Measurements from ENCODE around the gene PKP3. TPM values are rescaled to one million over a fixed set of nuclear protein-coding genes. Genes with fewer than 3 reads are reported as not detected.

PKP3 gene
- polyA plus RNA-seq, 1 of the 3 experiments (the other 2 are of a cell fraction), result 1.4 TPM

DNA sequence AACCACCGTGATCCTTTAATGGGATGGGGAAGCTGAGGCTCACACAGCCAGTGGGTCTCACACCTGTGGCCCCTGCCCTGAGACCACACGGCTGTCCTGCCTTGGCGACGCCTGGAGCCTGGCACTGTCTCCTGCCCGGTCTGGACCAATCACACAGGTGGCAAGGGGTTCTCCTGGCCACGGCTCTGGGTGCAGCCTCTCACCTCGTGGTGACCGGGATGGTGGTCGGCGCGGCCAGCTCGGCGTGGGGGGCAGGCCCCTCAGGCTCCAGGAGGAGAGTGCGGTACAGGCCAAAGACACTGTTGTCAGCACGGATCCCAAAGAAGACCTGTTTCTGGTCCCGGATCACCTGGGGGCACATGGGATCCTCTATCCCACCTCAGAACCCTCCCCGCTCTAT is 39.1 kb downstream of the PKP3 start:
- H3K9me3 ChIP-seq, result no peaks in the 10 kb centered on the region
- no peaks in the 10 kb centered on the region for H4K20me1 ChIP-seq (ENCODE audit: insufficient read depth)
- no peak overlapping the region for H3K4me2 ChIP-seq
- peaks cover 12% of the 10 kb centered on the region; the same call in 1 of the 2 replicates for H3K27me3 ChIP-seq (ENCODE audit: insufficient read depth)
- no peaks in the 10 kb centered on the region for H3K9me2 ChIP-seq
- H3K4me3 ChIP-seq (ENCODE audit: low read depth in 2 of 2, low read length in 1 of 2), result no peak overlapping the region
- no peak overlapping the region for H2AFZ ChIP-seq (ENCODE audit: low read depth)
- no peak for DNase-seq
- CTCF ChIA-PET, result interaction anchor here (1.5 kb wide), 1 partner anchor 15 kb away, joined by 5 read pairs; no protein-coding TSS in a partner anchor
- 100% methylated on average over 2 of the region's 17 CpGs for WGBS (ENCODE audit: low lambda C conversion rate)
- H3F3A ChIP-seq (replicated peaks; ENCODE audit: insufficient read depth), result no peaks in the 10 kb centered on the region
- TF ChIP-seq FOSL2 (IDR thresholded peaks at IDR 0.05; ENCODE audit: borderline replicate concordance, low read depth) (no peak), RXRA (IDR thresholded peaks at IDR 0.05; ENCODE audit: borderline replicate concordance, low read depth) (no peak), NFIC (IDR thresholded peaks at IDR 0.05; ENCODE audit: borderline replicate concordance) (no peak), TAF1 (IDR thresholded peaks at IDR 0.05; ENCODE audit: borderline replicate concordance, low read depth, low read length) (no peak), GABPA (IDR thresholded peaks at IDR 0.05; ENCODE audit: low read depth) (no peak), EP300 (IDR thresholded peaks at IDR 0.05; ENCODE audit: borderline replicate concordance in 1 of 2, low read depth in 1 of 2, low read length in 1 of 2) (no peak), FOXJ3 (CRISPR knock-in tag; IDR thresholded peaks at IDR 0.05) (no peak), TCF12 (IDR thresholded peaks at IDR 0.05) (no peak), RCOR1 (IDR thresholded peaks at IDR 0.05; ENCODE audit: low read length) (no peak), GATA2 (CRISPR knock-in tag; IDR thresholded peaks at IDR 0.05) (no peak), MEF2A (IDR thresholded peaks at IDR 0.05; ENCODE audit: borderline replicate concordance, low read depth) (no peak), NRF1 (IDR thresholded peaks at IDR 0.05; ENCODE audit: low read depth, low read length) (no peak)
- TF ChIP-seq, protein P1, sequence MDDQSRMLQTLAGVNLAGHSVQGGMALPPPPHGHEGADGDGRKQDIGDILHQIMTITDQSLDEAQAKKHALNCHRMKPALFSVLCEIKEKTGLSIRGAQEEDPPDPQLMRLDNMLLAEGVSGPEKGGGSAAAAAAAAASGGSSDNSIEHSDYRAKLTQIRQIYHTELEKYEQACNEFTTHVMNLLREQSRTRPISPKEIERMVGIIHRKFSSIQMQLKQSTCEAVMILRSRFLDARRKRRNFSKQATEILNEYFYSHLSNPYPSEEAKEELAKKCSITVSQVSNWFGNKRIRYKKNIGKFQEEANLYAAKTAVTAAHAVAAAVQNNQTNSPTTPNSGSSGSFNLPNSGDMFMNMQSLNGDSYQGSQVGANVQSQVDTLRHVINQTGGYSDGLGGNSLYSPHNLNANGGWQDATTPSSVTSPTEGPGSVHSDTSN (IDR thresholded peaks at IDR 0.05), result no peak
- TF ChIP-seq, protein P2, sequence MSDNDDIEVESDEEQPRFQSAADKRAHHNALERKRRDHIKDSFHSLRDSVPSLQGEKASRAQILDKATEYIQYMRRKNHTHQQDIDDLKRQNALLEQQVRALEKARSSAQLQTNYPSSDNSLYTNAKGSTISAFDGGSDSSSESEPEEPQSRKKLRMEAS (IDR thresholded peaks at IDR 0.05; ENCODE audit: low read depth), result no peak
- TF ChIP-seq, protein P3, sequence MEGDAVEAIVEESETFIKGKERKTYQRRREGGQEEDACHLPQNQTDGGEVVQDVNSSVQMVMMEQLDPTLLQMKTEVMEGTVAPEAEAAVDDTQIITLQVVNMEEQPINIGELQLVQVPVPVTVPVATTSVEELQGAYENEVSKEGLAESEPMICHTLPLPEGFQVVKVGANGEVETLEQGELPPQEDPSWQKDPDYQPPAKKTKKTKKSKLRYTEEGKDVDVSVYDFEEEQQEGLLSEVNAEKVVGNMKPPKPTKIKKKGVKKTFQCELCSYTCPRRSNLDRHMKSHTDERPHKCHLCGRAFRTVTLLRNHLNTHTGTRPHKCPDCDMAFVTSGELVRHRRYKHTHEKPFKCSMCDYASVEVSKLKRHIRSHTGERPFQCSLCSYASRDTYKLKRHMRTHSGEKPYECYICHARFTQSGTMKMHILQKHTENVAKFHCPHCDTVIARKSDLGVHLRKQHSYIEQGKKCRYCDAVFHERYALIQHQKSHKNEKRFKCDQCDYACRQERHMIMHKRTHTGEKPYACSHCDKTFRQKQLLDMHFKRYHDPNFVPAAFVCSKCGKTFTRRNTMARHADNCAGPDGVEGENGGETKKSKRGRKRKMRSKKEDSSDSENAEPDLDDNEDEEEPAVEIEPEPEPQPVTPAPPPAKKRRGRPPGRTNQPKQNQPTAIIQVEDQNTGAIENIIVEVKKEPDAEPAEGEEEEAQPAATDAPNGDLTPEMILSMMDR (IDR thresholded peaks at IDR 0.05), result no peak
- TF ChIP-seq, protein P4, sequence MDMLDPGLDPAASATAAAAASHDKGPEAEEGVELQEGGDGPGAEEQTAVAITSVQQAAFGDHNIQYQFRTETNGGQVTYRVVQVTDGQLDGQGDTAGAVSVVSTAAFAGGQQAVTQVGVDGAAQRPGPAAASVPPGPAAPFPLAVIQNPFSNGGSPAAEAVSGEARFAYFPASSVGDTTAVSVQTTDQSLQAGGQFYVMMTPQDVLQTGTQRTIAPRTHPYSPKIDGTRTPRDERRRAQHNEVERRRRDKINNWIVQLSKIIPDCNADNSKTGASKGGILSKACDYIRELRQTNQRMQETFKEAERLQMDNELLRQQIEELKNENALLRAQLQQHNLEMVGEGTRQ (IDR thresholded peaks at IDR 0.05; ENCODE audit: borderline replicate concordance, low read depth, low read length), result no peak
- TF ChIP-seq, protein P5, sequence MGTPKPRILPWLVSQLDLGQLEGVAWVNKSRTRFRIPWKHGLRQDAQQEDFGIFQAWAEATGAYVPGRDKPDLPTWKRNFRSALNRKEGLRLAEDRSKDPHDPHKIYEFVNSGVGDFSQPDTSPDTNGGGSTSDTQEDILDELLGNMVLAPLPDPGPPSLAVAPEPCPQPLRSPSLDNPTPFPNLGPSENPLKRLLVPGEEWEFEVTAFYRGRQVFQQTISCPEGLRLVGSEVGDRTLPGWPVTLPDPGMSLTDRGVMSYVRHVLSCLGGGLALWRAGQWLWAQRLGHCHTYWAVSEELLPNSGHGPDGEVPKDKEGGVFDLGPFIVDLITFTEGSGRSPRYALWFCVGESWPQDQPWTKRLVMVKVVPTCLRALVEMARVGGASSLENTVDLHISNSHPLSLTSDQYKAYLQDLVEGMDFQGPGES (IDR thresholded peaks at IDR 0.05; ENCODE audit: low read depth, low read length), result no peak
- no peak overlapping the region for H3K9ac ChIP-seq
- POLR2A ChIA-PET, result no interaction called here
- H3K27ac ChIP-seq (ENCODE audit: low read depth in 2 of 2, low read length in 1 of 2), result no peak overlapping the region
- no peaks in the 10 kb centered on the region for H3K79me2 ChIP-seq (ENCODE audit: insufficient read depth)
- H3K36me3 ChIP-seq (replicated peaks in 1 of 2; ENCODE audit: control insufficient read depth in 1 of 2, insufficient read depth in 2 of 2, low read length in 1 of 2), result no peaks in the 10 kb centered on the region
- H3K4me1 ChIP-seq (ENCODE audit: control insufficient read depth in 1 of 2, insufficient read depth in 2 of 2, low read depth in 1 of 2, low read length in 1 of 2), result no peaks in the 10 kb centered on the region; a peak in 1 of 4 replicates
